Activated CD4-positive, alpha-beta T cell treated with anti-CD3 and anti-CD28 coated beads, Interleukin-2, Interleukin-4, amounts not matched to agents 100 ng/mL and 50 ng/mL, durations not matched to agents 16 hours and 8 hours (primary cell): ENCODE results near the gene KIF17.

Experiments
- DNase-seq: peaks from one replicate; pipeline ENCODE4 v3.0.0-alpha.2; 2020; ENCODE audit warnings: low spot score

The KIF17 gene

DNA sequence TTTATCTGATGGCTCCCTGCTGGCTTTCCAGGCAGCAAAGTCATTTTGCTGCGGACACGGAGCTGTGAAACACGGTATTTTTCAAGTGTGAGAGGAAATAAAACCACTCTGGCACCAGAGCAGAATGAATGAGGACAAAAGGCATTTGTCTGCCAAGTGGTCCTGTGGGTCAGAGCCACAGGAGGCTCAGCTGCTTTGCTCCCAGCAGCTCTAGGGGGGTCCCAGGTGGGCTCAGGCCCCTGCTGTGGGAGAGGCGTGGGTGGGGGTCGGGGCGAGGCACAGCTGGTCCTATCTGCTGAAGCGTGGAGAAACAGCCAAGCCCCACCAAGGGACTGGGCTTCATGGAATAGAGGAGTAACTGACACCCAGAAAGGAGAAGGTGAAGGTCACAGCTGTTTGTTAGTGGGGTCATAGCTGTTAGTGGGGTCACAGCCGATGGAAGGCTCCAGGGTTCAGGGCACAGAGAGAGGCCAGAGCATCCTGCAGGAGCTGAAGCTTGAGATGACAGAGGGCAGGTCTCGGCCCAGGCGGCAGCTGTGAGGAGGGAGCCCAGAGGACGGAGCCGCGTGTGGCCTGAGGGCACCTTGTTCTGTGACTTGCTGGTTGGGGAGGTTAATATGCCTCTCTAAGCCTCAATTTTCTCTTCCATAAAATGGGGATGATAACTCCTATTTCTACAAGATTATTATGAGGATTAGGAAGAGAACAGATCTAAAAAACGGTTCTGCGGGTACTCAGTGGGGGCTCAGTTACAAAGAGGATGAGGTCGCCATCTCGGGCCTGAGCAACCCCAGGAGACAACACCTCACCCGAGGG lies 7.1 kb downstream of the KIF17 start:
- no peak for DNase-seq

- no peak for DNase-seq
Measured at GRCh38 chr1:20709868-20710267, 7.9 kb downstream of the KIF17 start.

- DNase-seq, result no peak
Measured at GRCh38 chr1:20708891-20709290, 8.9 kb downstream of the KIF17 start.

GRCh38 chr1:20708057-20708456 lies 9.8 kb downstream of the KIF17 start:
- no peak for DNase-seq

GRCh38 chr1:20706841-20707240 lies 11.0 kb downstream of the KIF17 start:
- DNase-seq, result no peak

DNA sequence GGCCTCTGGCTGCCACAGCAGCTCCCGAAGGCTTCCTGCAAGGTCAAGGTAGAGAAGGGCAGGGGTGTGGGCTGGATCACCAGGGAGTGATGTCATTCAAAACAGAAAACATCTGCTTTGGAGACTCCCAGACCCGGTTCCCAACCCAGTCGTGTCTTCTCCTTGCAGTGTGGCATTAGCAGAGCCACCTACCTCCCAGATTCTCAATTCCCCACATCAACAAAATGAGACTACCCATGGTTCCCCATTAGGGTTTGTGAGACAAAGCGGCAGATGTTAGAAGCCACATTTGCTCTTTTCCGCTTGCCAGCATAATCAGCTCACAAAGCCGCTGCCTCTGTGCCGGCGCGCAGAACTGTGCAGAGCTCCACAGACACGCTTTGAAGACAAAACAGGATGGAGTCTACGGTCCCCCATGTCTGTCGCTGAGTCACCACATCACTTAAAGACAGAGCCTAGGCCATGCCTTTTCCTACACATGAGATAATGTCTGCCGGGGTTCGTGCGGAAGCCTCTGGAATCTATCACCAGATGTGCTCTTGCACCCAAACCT lies 12.5 kb downstream of the KIF17 start:
- no peak for DNase-seq

DNA sequence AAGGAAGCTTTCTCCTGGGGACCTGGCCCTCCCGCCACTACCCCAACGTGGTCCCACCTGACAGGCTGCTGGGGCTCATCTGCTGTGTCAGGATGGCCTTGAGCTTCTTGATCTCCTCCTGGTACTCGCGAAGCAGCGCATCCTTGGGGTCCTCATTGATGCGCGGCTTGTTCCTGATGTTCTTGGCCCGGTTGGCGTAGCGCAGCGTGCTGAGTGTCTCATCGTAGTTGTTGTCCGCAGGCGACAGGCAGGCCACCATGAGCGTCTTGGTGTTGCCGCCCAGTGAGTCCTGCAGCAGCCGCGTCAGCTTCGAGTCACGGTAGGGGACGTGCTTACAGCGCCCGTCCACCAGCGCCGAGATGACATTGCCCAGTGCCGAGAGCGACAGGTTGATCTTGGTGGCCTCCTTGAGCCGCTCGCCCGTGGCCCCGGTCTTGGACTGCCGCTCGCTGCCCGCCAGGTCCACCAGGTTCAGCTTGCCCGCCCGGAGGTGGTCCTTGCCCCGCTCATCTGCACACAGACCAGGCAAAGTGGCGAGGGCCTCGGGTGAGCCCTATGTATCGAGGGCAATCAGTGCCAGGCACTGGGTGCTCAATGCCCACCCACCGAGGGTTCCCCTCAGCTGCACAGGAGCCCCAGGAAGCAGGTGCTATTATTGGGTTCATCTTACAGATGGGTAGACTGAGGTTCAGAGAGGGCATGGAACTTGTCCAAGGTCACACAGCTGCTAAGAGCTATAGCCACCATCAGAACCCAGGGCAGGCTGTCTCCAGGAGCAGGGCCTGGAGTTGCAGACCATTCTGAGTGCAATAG lies 13.2 kb downstream of the KIF17 start:
- no peak for DNase-seq

- no peak for DNase-seq
Measured at GRCh38 chr1:20703124-20703756, 14.6 kb downstream of the KIF17 start.

DNA sequence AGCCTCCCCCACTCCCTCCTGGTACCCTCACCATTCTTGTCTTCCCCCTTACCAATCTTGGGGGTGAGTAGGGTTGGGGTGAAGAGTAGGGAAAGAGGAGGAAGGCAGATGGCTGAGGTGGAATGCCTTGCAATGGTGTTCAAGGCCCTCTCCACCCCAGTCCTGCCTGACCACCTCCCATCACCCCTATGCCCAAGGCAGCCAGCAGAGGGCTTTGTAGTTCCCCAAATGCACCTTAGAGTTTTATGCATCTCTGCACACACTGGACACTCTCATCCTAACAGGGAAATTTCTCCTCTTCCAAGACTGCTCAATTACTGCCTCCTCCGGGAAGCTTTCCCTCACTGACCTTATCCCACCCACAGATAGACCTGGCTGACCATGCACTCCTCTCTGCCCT lies 15.4 kb downstream of the KIF17 start:
- no peak for DNase-seq

DNA sequence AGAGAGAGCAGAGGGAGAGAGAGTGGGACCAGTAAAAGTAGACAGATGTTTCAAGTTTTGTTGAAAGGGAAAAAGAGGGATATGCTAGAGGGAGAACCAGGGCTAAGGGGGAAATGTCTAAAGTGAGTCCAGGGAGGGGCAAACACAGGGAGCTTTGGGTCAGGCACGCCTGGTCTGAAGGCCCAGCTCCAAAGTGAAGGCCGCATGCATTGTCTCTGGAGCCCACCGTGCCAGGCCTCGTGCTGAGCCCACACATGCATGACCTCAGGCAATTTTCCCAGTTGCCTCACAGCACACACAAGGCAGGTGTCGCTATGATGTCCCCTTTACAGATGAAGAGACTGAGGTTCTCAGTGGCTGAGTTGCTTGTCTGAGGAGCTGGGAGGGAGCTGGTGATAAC lies 16.0 kb downstream of the KIF17 start:
- no peak for DNase-seq

DNA sequence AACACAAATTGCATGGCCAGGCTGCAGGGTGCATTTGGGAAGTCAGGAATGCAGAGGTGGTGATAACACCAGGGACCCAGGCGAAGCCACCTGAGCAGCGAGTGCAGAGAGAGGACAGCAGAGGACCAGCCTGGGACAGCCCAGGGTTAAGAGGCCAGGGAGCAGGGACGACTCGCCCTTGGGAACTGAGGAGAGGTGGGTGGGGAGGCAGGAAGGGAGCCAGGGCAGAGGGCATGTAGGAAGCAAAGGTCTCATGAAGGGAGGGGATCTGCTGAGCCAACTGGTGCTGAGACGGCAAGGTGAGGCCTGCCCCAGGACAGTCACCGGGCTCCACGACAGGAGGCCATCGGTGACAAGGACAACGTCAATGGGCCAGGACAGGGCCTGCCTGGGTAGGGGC lies 16.4 kb downstream of the KIF17 start:
- DNase-seq, result no peak

DNA sequence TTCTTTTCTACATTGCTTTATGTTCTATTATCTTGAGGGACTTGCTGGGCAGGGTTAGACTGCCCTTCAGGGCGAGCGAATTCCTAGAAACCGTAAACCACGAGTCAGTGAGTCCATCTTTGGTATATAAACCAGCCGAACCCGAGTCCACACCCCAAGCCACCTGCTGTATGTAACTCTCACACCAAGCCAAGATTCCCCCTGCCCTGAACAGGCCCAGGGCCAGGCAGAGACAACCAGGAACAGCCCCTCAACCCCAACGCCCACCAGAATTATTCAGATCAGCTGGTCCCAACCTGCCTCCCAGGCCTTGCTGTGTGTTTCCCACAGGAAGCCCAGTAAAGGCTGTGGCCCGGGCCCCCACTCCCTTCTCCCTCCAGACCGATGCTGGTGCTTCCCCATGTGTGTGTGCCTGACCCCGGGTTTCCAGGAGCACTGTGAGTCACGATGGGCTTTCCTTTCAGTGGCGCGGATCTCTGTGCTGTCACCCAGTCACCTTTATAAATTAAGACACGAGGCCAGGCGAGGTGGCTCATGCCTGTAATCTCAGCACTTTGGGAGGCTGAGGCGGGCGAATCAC lies 17.1 kb downstream of the KIF17 start:
- no peak for DNase-seq

- DNase-seq, result no peak
Measured at GRCh38 chr1:20699558-20699957, 18.2 kb downstream of the KIF17 start.

DNA sequence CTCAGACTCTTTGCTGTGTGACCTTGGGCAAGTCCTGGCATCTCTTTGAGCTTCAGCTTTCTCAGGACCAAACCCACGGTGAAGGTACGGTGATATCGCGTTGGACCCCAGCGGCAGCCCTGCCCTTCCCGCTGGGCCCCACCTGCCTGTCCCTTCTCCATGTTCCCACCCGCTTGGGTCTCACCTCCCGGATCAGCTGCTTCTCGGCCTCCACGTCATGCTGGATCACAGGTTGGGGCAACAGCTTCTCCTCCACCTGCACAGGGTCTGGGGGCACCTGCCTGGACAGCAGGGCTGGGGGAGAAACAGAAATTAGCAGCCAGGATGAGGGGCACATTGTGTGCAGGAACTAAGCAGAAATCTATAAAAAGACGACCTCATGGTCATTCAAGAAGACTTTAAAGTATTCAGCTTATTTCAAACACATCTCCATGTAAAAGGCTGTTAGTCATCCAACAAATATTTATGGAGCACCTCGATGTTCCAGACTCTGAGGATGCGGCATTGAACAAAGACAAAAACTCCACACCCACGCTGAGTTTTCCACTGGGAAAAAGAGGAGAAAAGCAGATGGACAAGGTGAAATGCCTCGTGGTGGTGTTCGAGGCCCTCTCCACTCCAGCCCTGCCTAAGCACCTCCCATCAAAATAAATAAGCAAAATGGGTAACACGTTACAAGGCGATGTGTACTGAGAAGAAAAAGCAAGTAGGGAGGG lies 19.5 kb downstream of the KIF17 start:
- DNase-seq, result no peak

DNA sequence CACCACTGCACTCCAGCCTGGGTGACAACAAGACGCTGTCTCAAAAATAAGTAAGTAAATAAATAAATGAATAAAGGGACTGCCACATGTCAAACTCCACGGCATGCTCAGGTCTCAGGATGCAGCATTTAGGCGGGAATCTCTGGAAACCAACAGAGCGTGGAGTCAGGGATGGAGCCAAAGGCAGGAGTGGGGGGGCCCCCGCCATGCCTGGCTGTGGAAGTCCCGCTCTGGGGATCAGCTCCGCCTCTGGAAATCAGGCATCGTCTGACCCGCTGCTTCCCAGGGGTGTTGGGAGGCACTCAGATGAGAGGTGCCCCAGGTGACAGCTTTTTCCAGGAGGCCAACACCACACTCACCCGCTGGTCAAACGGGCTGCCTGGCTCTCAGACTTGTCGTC lies 20.2 kb downstream of the KIF17 start:
- DNase-seq, result no peak

DNA sequence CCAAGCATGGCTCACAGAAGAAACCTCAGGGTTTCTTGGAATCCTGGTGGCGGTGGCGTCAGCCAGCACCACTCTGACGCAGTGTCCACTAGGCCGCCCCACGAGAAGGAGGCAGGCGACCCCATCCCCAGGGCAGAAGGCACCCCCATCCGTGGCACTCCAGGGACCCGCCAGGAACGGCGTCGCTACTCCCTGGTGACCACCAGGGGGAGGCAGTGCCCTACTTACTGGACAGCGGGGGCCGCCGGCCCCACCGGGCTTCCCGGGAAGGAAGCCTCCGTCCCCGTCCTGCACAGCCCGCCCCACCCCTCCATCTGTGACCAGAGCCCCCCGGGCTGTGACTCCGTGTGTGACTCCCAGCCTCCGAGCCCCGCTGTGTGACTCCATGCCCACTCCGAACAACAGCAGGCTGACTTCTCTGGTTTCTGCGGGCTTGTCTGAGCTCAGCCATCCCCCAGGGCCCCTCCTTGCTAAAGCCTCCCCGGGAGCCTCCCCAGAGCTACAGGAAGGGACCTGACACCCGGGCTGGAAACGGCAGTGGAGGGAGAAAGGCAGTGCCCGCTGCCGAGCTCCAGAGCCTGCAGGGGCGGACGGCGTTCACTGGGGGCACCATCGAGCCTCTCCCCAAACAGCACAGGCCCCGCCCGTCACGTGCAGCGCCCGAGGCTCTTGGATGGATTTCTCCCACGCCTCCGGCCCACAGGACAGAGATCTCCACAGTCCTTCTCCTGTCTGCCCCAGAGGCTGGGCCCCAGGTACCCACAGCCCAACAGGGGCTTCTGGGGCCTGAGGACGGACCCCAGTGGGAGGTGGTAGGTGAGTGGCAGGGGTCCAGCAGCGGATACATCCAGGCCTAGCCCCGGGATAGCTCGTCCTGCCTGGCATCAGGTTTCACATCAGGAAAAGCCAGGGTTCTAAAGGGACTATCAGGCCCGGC lies 21.1 kb downstream of the KIF17 start:
- DNase-seq, result peak; percentile 76

- DNase-seq, result no peak
Measured at GRCh38 chr1:20695515-20695914, 22.3 kb downstream of the KIF17 start.

- no peak for DNase-seq
Measured at GRCh38 chr1:20693623-20694022, 24.2 kb downstream of the KIF17 start.

GRCh38 chr1:20691872-20692271 lies 25.9 kb downstream of the KIF17 start:
- no peak for DNase-seq

DNA sequence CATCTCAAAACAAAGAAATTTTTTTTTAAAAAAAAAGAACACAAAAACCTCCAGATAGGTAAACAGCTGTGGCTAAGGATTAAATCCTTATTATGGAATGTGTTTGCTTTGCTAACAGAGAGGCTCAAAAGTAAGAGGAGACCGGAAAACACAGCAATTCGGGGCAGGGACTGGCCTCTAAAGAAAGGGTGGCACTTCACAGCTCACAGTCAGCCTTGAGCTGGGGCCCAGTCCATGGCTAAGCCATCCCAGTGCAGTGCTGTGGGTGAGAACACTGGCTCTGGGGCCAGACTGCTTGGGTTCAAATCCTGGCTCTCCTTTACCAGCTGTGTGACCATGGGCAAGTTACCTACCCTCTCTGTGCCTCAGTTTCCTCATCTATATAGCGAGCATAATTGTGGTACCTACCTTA lies 28.2 kb downstream of the KIF17 start:
- no peak for DNase-seq
